GM13977 (cell line): ENCODE measurements around the gene DPM2.

Experiments
- DNase-seq: peaks from one replicate; pipeline ENCODE4 v3.0.0; 2012; ENCODE audit warnings: low spot score
- CTCF ChIP-seq: IDR thresholded peaks from 2 replicates; pipeline ENCODE4 v1.5.1; 2012; ENCODE audit warnings: mild to moderate bottlenecking, control low read depth; ENCODE audit not compliant: insufficient read depth; ENCODE audit errors: extremely low read depth, missing control alignments
- in situ Hi-C: fragments of 300-500 bp; cut with MboI; formaldehyde crosslinking; loops from one replicate; pipeline ENCODE4 v1.12.0; 2022; ENCODE audit warnings: low sequenced_read_pairs, low pct_unique_long_range_greater_than_20kb, mixed read lengths, inconsistent platforms; ENCODE audit not compliant: unreplicated experiment

The DPM2 gene

GRCh38 chr9:127949827-127950512, 12.3 kb upstream of the DPM2 start:
- no peak for DNase-seq
- no peak for TF ChIP-seq CTCF
- in situ Hi-C loops: no loop called here

DNA sequence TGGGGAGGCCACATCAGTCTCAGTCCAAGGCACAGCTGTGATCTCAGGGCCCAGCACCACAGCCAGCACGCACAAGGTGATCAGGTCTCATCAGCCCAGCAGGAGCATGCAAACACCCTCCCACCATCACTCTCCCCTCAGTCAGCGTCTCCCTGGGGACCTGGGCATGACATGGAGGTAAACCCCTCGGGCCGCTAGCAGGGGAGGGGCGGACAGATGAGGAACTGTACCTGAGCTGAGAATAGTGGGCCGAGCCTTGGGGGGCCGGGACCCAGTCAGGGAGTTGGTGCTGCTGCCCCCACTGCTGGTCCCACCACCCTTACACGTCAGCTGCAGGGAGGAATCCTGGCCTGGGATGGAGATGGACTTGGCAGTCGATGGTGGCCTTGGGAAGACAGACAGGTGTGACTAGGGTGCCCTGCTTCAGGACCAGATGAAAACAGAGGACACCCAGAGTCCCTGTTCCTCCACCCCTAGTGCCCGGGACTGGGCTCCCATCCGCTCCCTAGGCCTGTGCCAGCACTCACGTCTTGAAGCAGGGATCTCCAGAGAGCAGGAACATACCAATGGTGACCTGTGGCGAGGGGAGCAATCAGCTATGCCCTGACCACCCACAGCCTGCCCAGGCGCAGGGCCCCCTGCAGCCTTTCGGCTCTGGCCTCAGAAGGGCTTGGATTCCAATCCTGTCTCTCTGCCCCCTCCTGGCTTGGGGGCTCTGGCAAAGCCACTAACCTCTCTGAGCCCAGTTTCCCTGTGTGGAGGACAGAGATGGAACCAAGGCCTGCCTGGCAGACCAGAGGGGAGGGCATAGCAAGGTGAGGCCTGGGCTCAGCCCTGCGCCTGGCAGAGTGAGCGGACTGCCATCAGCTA, 10.4 kb upstream of the DPM2 start:
- in situ Hi-C loops: no loop called here
- DNase-seq: no peak
- no peak for TF ChIP-seq CTCF

DNA sequence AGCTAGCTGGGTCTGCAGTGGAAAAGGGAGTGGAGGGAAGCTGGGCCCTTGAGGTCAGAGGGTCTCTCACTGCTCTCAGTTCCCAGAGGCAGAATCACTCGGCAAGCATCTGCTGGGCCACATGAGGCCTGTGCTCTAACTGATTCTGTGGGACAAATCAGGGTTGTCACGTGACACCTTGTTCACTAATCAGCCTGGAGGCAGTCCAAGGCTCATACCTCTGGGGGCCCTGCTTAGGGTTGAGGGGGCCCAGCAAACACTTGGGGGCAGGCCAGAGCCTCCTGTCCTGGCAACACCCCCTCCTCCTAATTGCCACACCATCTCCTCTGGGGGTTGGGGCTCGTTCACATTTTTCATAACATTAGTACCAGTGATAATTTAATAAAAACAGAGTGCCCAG, 9.1 kb upstream of the DPM2 start:
- no peak for DNase-seq
- in situ Hi-C loops: no loop called here
- no peak for TF ChIP-seq CTCF

- in situ Hi-C loops: no loop called here
- no peak for DNase-seq
- no peak for TF ChIP-seq CTCF
Observed at GRCh38 chr9:127945942-127946341, 8.3 kb upstream of the DPM2 start.

DNA sequence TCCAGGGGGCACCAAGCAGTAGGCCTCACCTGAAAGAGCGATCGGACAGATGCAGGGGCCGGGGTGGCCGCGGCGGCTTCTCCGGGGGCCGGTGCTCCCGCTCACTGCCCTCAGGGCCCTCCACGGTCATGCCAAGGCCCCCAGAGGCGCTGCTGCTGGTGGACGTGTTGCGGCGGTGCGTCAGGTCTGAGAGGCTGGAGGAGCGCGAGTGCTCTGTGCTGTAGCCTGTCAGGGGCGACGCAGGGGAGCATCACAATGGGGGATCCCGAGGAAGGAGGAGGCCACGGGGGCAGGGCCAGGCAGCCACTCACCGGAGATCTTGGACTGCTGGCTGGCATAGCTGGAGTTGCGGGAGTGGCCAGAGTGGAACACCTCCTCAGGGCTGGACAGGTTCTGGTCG, 7.7 kb upstream of the DPM2 start:
- DNase-seq: no peak
- no peak for TF ChIP-seq CTCF
- in situ Hi-C loops: no loop called here

DNA sequence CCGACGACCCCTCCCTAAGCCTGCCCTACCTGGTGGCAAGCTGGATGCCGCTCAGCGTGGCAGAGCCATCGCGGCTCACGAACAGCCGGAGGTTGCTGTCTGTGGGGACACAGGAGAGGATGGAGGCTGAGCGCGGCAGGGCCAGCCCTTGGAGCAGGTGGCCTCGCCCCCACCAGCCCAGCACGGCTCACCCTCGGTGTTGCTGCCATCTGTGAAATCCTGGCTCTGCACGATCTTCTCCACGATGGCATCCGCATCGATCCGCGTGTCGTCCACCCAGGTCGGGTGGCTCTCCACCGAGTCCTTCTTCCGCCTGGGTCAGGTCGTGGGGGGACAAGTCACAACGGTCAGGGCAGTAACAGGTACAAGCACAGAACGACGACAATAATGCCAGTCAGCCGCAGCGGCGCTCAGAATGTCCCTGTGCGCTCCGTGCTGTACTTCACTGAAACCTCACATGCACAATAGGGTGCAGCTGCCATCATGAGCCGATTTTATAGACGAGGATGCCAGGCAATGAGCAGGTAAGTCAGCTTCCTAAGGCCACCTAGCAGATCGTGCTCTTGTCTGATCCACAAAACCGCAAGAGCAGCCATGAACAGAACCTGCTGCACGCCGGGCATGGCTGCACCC, 7.0 kb upstream of the DPM2 start:
- in situ Hi-C loops: no loop called here
- no peak for TF ChIP-seq CTCF
- DNase-seq: no peak
